ENCODE data around the gene KCNC1.
A peak's percentile ranks its signal among the peaks of the same experiment; 100 is the strongest.

Gene KCNC1

GRCh38 chr11:17738151-17738973 is 3.8 kb downstream of the KCNC1 start:
- peak; percentile 55 for DNase-seq (ENCODE audit: low spot score)

- DNase-seq (ENCODE audit: low spot score): no peak
Observed at GRCh38 chr11:17739945-17740338, 5.4 kb downstream of the KCNC1 start.

- no peak for DNase-seq (ENCODE audit: low spot score)
Observed at GRCh38 chr11:17740649-17741235, 6.2 kb downstream of the KCNC1 start.

DNA sequence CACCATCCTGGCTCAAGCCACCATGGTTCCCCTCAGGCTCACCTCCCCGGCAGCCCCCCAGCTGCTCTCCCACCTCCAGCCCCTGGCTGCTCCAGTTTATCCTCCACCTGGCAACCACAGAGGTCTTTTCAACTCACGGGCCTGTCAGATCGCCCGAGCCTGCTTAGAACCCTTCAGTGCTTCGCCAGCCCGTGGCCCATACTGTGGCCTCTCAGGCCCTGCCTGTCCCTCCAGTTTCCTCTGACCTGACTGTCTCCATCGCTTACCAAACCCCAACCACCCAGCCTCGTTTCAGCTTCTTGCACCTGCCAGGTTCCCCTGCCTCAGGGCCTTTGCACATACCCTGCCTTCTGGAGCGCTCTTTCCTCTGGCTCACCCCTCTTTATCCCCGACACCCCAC is 6.9 kb downstream of the KCNC1 start:
- DNase-seq (ENCODE audit: low spot score): no peak

DNA sequence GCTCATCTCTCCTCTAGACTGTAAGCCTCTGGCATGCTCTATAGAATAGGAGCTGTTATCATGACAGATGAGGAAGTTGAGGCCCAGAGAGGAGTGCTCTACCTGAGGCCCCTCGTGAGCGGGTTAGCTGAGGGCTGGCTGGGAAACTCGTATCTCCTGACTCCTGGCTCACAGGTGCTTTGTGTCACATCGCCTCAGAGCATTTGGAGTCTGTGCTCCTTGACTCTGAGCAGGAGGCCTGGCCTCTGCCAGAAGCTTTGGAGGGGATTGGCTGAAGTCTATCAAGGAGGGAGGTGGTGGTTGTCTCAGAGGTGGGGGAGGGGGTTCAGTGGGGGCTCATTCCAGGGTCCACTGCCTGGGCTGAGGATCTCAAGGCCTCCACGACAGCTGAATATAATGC is 7.4 kb downstream of the KCNC1 start:
- no peak for DNase-seq (ENCODE audit: low spot score)

- no peak for DNase-seq (ENCODE audit: low spot score)
Observed at GRCh38 chr11:17743026-17743807, 8.6 kb downstream of the KCNC1 start.

GRCh38 chr11:17743808-17744119 is 9.2 kb downstream of the KCNC1 start:
- no peak for DNase-seq (ENCODE audit: low spot score)

- DNase-seq (ENCODE audit: low spot score): no peak
Observed at GRCh38 chr11:17744151-17744940, 9.8 kb downstream of the KCNC1 start.

DNA sequence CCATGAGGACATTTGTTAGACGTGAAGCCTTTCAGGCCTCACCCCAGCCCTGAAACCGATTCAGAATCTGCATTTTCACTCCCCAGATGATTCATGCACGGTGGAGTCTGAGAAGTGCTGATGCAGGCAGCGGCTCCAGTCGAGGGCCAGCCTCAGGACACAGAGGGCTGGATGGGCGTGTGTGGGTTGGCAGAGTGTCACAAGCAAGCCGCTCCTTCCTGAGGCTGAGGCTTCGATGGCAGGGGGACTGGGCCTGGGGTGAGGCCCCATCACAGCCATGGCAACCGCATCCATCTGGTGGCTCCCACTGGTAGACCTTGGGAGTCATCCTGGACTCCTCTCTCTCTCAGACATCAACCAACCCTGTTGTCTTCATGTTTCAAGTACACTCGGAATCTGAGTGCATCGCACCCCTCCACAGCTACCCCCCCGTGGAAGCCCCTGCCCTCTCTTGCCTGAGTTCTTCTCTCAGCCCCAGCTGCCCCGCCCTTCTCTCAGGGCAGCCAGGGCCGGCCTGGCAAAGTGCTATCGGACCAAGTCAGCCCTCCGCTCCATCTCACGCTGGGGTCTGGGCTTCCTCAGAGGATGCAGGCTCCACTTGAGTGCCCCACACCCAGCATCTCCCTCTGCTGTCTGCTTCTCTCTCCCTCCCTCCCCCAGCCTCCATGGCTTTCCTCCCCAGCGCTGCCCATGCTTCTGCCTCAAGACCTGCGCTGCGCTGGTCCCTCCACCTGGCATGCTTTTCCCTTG is 10.6 kb downstream of the KCNC1 start:
- no peak for DNase-seq (ENCODE audit: low spot score)

DNA sequence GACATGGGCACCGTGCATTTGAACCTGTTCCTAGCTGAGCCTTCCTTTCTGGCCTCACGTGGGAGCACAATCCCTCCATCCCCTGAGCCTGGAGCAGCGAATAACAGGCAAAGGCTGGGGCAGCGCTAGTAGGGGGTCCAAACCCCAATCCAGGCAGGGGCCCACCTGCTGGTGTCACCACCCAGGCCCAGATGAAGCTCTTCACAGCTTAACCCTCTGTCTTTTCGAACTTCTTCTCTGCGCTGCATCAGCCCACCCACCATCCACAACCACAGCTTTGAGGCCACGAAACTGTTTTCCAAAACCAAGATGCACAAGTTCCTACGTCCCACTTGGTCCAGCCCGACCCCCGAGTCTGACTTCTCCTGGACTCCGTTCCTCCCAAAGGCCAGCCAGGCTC is 11.5 kb downstream of the KCNC1 start:
- DNase-seq (ENCODE audit: low spot score): no peak

DNA sequence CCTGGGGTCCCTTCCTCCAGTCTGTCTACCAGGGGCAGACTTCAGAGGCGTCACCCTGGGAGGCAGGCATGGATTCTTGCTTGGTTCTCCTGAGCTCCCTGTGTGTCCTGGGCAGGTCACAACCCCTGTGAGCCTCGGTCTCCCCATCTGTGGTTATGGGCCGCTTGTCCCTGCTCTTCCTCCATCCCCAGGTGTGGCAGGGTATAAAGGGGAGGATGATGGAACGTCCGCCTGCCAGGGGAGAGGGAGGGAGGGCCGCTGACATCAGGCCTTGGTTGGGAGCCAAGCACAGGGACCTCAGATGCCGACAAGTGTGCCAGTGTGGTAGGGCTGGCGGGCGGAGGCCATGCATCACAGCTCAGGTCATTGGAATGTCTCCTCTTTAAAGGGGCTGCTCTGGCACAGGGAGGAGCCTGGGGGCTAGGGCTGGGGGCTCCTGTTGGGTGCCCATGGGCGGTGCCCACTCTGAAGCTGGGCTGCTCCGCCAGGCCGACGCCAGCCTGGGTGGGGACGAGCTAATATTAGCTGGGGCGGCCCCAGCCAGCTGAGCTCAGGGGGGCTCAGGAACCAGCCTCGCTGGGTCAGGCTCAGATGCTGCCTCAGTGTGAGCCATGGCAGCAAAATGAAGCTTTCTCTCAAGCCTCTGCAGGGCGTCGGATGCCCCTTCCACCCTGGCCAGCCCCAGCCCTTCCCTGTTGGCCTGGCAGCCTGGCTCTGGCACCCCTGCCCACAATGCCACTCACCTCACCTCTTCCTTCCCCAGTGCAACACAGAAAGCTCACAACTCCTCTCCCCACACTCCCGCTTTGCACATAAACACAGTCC is 12.8 kb downstream of the KCNC1 start:
- DNase-seq (ENCODE audit: low spot score): no peak

- no peak for DNase-seq (ENCODE audit: low spot score)
Observed at GRCh38 chr11:17748044-17748443, 13.5 kb downstream of the KCNC1 start.

- no peak for DNase-seq (ENCODE audit: low spot score)
Observed at GRCh38 chr11:17748761-17749721, 14.5 kb downstream of the KCNC1 start.

DNA sequence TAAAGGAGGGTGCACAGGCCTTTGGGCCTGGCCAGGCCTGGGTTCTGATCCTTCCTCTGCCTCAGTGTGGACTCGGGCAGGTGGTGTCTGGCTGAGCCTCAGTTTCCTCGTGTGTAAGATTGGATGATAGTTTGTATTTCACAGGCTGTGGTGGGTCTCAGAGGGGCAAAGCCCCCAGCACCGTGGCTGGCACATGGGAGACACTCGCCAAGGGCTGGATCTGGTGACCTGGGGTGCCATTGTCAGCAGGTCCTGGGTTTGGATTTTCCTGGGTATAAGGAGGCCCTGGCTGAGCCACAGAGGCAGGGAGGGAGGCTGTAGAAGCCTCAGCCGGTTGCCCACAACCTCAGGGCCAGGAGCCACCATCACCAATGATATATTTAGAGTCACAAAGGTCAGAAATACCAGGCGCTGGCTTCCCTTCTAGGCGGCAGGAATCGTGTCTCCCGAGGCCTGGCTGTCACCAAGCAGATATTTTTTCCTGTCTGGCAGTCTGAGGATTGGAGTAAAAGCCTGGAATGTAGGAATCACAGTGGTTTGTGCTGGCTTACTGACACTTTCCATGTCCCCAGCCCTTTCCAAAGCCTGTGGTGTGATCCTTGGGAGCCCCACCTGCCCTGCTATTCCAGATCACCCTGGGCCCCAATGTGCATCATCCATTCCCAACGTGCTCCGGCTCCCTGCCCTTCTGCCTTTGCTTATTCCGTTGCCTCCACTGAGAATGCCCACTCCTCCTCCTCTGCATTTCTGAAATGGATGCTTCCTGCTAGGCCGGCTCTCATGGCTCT is 15.6 kb downstream of the KCNC1 start:
- DNase-seq (ENCODE audit: low spot score): no peak

DNA sequence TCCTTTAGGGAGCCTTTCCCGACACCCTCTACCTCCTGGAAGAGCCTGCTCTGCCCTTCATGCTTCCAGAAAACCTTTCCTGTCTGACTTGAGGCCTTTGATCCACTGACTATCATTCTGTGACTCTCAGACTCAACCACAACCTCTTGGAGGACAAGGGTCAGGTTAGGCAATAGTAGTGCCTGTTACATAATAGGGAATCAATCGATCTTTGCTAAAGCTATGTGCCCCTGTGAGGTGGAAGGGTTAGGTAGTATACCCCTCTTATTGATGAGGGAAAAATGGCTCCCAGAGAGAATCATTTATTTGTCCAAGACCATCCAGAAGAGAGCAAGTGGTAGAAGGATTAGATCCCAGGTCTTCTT is 16.2 kb downstream of the KCNC1 start:
- DNase-seq (ENCODE audit: low spot score): no peak

GRCh38 chr11:17751558-17751957 is 17.0 kb downstream of the KCNC1 start:
- no peak for DNase-seq (ENCODE audit: low spot score)

- DNase-seq (ENCODE audit: low spot score): no peak
Observed at GRCh38 chr11:17752144-17752543, 17.6 kb downstream of the KCNC1 start.

DNA sequence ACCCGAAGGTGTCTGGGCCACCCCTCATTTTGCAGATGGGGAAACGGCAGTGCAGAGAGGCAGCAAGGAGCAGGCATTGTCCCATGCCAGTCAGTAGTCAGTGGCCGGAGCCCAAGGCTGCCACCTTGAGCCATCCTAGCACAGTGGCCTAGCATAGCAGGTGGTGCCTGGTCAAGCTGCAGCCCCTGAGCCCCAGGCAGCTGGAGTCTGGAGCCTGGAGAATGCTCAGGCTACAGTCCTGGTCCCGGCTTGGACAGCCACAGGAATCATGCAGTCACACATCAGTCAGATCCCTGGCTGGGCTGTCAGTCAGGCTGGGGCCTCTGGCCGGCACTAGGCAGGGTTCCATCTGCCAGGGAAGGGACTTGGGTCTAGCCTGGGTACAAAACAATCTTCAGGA is 18.6 kb downstream of the KCNC1 start:
- no peak for DNase-seq (ENCODE audit: low spot score)

GRCh38 chr11:17753641-17754040 is 19.1 kb downstream of the KCNC1 start:
- DNase-seq (ENCODE audit: low spot score): no peak

Measured in left forelimb (tissue), 1 donor.